ENCODE measurements around the gene ZMYM2.

The ZMYM2 gene

GRCh38 chr13:20049558-20050473, 91.3 kb downstream of the ZMYM2 start:
- no peak for DNase-seq

- DNase-seq, result no peak
These were observed 92.8 kb downstream of the ZMYM2 start for GRCh38 chr13:20051366-20051765.

GRCh38 chr13:20053016-20053415, 94.5 kb downstream of the ZMYM2 start:
- no peak for DNase-seq

DNA sequence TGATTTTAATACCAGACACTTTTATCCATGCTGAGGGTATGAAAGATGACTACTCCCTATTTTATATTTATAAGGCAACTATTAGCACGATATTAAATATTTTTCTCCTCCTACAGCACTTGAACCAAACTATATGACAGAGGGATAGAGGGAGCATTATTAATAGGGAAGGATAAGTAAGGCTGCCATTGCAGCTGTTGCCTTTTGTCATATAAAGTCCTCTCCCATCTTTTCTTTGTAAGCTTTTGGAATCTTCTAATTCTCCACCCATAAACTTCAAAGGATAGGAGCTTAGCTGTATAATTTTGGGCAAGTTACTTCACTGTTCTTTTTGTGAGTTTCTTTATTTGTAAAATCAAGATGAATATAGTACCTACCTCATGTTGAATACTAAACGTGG, 95.4 kb downstream of the ZMYM2 start:
- DNase-seq, result no peak

- no peak for DNase-seq
These were observed 96.1 kb downstream of the ZMYM2 start for GRCh38 chr13:20054586-20054985.

DNA sequence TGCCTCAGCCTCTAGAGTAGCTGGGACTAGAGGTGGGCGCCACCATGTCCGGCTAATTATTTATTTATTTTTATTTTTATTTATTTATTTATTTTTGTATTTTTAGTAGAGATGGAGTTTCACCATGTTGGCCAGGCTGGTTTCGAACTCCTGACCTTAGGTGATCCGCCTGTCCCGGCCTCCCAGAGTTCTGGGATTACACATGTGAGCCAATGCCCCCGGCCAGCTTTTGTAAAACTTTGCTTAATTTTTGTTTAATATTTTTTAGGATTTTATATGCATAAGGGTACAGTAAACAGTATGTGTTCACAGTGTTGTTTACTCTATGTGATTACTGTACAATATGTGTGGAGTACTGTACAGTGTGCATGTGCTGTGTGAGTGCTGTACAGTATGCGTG, 98.7 kb downstream of the ZMYM2 start:
- no peak for DNase-seq

- no peak for DNase-seq
These were observed 99.4 kb downstream of the ZMYM2 start for GRCh38 chr13:20057963-20058362.

DNA sequence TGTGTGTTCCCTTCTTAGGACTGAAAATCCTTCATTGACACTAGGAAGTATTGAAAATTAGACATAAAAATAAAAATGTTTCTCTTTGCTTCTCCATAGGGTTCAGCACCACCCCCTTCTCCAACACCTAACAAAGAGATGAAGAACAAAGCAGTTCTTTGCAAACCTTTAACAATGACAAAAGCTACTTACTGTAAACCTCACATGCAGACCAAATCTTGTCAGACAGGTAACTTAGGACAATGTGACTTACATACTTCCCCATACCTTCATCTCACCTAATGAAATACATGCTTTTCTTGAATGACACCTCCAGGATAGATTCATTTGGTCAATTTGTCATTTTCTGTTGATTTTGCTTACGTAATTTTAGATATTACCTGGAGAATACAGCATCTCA, 99.9 kb downstream of the ZMYM2 start:
- DNase-seq, result no peak

DNA sequence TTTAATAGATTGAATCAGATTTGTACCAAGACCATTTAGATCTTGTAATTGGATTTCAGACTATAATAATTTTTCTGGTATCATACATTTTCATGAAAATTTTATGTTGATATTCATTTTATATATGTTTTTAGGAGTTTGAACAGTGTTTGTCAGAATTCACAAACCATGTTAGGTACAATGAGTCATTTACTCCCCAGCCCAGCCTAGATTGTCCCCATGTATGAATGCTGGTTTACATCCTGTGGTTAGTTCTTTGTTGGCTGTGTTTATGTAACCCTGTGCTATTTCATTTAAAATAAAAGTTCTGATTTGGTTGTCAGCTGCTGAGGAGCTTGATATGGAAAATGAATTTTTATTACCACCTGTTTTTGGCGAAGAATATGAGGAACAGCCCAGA, 105.6 kb downstream of the ZMYM2 start:
- DNase-seq, result no peak

DNA sequence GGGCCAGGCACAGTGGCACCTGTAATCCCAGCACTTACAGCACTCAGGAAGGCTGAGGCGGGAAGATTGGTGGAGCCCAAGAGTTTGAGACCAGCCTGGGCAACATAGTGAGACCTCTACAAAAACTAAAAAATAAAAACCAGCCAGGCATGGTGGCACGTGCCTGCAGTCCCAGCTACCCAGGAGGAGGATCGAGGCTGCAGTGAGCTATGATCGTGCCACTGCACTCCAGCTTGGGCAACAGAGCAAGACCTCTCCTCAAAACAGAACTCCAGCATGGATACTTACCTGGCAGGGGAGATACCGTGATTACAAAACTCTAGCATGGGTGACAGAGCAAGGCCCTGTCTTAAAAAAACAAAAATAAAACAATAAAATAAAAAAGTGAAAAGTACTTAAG, 107.0 kb downstream of the ZMYM2 start:
- DNase-seq, result no peak

- no peak for DNase-seq
These were observed 111.4 kb downstream of the ZMYM2 start for GRCh38 chr13:20069956-20070355.

DNA sequence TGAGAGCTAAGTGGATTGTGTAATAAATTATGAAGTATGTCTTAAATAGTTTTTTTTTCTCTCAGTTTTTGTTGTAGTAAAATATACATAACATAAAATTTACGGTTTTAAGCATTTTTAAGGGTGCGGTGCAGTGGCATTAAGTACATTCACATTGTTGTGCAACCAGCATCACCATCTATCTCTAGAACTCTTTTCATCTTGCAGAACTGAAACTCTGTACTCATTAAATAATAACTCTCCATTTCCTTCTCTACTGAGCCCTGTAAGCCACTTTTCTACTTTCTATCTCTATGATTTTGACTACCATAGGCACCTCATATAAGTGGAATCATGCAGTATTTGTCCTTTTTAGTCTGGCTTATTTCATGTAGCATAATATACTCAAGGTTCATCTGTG, 115.2 kb downstream of the ZMYM2 start:
- DNase-seq, result no peak

- DNase-seq, result no peak
These were observed 116.4 kb downstream of the ZMYM2 start for GRCh38 chr13:20074966-20075365.

DNA sequence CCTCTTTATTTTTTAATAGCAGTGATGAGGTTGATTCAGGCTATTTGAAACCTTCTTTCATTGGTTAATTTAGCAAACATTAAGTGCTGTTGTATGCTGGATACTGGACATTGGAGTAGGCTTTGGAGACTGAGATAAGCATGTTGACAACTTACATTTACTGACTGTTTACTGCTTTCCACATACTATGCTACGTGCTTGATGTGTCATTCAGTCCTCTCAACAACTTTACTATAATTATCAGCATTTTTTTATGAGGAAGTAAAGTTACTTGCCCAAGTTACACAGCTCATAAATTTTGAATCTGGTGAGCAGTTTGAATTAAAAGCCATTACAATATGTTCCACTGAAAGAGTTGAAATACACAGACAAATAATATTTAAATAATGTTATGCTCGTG, 118.6 kb downstream of the ZMYM2 start:
- DNase-seq, result no peak

DNA sequence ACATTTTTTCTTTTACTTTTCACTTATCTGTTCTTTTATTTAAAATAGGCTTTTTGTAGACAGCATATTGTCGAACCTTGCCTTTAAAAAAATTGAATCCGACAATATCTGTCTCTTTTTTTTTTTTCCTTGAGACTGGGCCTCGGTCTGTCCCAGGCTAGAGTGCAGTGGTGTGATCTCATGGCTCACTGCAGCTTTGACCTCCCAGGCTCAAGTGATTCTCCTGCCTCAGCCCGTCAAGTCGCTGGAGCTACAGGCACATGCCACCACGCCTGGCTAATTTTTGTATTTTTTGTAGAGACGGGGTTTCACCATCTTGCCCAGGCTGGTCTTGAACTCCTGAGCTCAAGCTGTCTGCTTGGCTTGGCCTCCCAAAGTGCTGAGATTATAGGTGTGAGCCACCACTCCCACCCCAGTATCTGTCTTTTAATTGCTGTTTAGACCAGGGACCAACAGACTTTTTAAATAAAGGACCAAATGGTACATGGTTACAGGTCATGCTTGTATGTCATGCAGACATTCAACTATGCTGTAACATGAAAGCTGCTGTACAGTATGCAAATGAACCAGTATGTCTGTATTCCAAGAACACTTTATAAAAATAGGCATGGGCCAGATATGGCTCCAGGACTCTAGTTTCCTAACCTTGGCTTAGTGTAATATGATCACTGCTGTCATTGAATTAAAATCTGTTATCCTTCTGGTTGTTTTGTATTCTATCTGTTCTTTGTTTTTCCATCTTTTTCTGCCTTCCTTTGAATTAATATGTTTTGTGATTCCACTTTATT, 122.0 kb downstream of the ZMYM2 start:
- no peak for DNase-seq

DNA sequence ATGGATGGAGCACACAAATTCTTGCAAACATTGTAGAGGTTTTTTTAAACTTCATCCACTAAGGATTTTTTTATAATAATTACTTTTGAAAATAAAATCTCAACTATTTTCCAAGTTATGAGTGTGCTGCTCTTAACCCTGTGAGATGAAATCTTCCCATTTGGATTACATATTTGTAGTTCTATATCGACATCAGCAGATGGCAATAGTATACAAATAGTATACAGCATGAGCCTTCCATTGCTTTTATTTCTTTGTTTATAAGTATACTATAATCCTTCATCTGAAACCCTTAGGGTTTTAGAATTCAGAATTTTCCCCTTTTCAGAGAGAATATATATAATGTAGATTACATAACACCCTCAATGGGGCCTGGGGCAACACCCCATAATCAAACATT, 131.8 kb downstream of the ZMYM2 start:
- no peak for DNase-seq

- DNase-seq, result no peak
These were observed 135.4 kb downstream of the ZMYM2 start for GRCh38 chr13:20093951-20094350.

- DNase-seq, result no peak
These were observed 140.8 kb downstream of the ZMYM2 start for GRCh38 chr13:20099319-20099718.

GRCh38 chr13:20101467-20102316, 143.2 kb downstream of the ZMYM2 start:
- DNase-seq, result no peak

- no peak for DNase-seq
These were observed 144.1 kb downstream of the ZMYM2 start for GRCh38 chr13:20102525-20103180.

DNA sequence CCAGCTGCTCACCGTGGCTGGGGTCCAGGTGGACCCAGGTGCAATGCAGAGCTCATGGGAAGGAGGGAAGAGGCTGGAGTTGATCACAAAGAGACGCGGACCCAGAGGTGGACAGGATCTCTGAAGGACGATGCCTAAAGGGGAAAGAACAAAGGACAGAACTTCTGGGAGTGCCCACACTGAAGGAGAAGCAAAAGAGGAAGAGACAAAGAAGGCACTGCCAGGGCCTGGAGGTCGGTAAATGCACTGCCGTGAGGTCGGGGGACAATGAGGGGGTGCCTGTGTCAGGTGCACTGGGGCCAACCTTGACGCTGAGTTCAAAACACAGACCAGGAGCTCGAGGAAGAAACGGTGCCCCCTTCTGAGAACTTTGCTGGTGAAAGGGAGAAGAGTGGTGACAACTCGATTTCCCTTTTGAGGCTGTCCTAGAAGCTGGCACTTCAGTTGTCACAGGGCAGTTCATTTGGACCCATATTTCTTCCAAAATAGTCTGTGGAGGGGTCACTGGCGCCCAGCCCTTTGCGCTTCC, 146.7 kb downstream of the ZMYM2 start:
- DNase-seq, result no peak

GRCh38 chr13:20106742-20107141, 148.2 kb downstream of the ZMYM2 start:
- no peak for DNase-seq

Data from CD4-positive, alpha-beta T cell treated with Interleukin-6 for 4 hours (primary cell).